A673 (cell line): ENCODE measurements around the gene LHX1. TPM values are rescaled to one million over a fixed set of nuclear protein-coding genes. Genes with fewer than 3 reads are reported as not detected.

Source experiments
- BruUV-seq: library from RNA; stranded (reverse); fragments of 400-500 nt; replicated peaks from 2 replicates; lab custom pipeline; 2021; lab: Mats Ljungman, UMichigan
- CTCF ChIA-PET: fragments of 300-600 bp; sonication (Branson Sonifier 250); formaldehyde crosslinking; loops from one replicate; lab custom pipeline; 2022; ENCODE audit warnings: antibody characterized with exemption; lab: Charles Lee
- POLR2A ChIA-PET: fragments of 300-600 bp; sonication (Branson Sonifier 250); formaldehyde crosslinking; loops from one replicate; lab custom pipeline; 2022; ENCODE audit warnings: antibody characterized with exemption; ENCODE audit not compliant: low non-redundant PET; lab: Charles Lee
- DNase-seq: peaks from one replicate; pipeline ENCODE4 v3.0.0-alpha.2; 2015; ENCODE audit warnings: low spot score
- H3K27ac ChIP-seq: fragments of 200-600 bp; sonication (generic); 2 replicates; pipeline ENCODE4 v1.5.1; 2016; ENCODE audit warnings: mixed run types, low read depth, mild to moderate bottlenecking, mixed read lengths, antibody characterized with exemption, low read length; ENCODE audit not compliant: poor library complexity, severe bottlenecking
- H3K27me3 ChIP-seq: fragments of 200-600 bp; sonication (generic); replicated peaks from 2 replicates; pipeline ENCODE4 v1.6.1; 2017; ENCODE audit warnings: mixed run types, low read depth, mild to moderate bottlenecking, mixed read lengths, antibody characterized with exemption, low read length; ENCODE audit not compliant: insufficient read depth, poor library complexity
- H3K36me3 ChIP-seq: fragments of 200-600 bp; sonication (generic); 2 replicates; pipeline ENCODE4 v1.6.1; 2016; ENCODE audit warnings: mixed run types, mild to moderate bottlenecking, mixed read lengths, antibody characterized with exemption, low read length; ENCODE audit not compliant: insufficient read depth, poor library complexity, severe bottlenecking
- H3K4me1 ChIP-seq: fragments of 200-600 bp; sonication (generic); 2 replicates; pipeline ENCODE4 v1.6.1; 2017; ENCODE audit warnings: mixed run types, mild to moderate bottlenecking, mixed read lengths, antibody characterized with exemption, low read length; ENCODE audit not compliant: insufficient read depth, poor library complexity, severe bottlenecking
- H3K4me3 ChIP-seq: fragments of 200-600 bp; sonication (generic); 2 replicates; pipeline ENCODE4 v1.5.1; 2016; ENCODE audit warnings: low read depth, mixed run types, mild to moderate bottlenecking, mixed read lengths, low read length; ENCODE audit not compliant: poor library complexity, severe bottlenecking
- H3K9me3 ChIP-seq: fragments of 200-600 bp; sonication (generic); 2 replicates; pipeline ENCODE4 v1.6.1; 2016; ENCODE audit warnings: mixed run types, low read depth, mild to moderate bottlenecking, mixed read lengths, antibody characterized with exemption, low read length; ENCODE audit not compliant: poor library complexity, severe bottlenecking
- EZH2 ChIP-seq: fragments of 200-600 bp; sonication (generic); IDR thresholded peaks from 2 replicates; pipeline ENCODE4 v1.6.1; 2017; ENCODE audit warnings: borderline replicate concordance, low read depth, mild to moderate bottlenecking, mixed read lengths, antibody characterized with exemption, low read length; ENCODE audit not compliant: poor library complexity, severe bottlenecking
- intact Hi-C: fragments of 100-400 bp; cut with micrococcal nuclease; formaldehyde crosslinking; loops from one replicate; pipeline ENCODE4 v1.10.0; 2022; ENCODE audit not compliant: unreplicated experiment
- total RNA-seq: library from RNA; stranded (reverse); gene quantifications from 2 replicates; pipeline ENCODE4 v1.2.3, GENCODE V29; 2021
- TF ChIP-seq, protein P1 (sequence below): fragments of 300-800, 200-600 bp; sonication (generic); conservative IDR thresholded peaks from 2 replicates; pipeline ENCODE4 v1.5.1; 2017; ENCODE audit warnings: low read depth, mild to moderate bottlenecking, antibody characterized with exemption, low read length, moderate library complexity, mixed read lengths

The LHX1 gene
- total RNA-seq, 1 experiment from 2014 or later = not detected

DNA sequence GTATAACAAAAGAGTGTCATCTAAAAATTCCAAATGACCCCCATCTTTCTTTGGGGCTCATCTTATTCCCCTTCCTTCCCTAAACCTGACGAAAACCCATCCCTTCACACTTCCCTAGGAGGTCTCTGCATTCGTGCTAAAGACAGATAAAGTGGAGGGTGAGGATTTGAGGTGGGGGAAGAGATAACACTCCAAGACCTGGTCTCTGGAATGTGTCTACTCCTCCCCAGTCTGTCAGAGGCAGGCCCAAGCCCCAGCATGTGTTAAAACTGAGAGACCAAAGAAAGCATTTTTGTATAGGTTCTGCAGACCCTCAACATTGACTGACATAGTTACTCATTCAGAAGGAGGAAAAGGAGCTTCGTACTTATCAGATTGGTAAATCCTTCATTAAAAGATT is 11.0 kb upstream of the LHX1 start:
- no peaks in the 10 kb centered on the region for H3K9me3 ChIP-seq
- no peak overlapping the region for H3K4me3 ChIP-seq
- POLR2A ChIA-PET = no interaction called here
- no TSS peak for BruUV-seq
- no peak for TF ChIP-seq EZH2
- TF ChIP-seq, protein P1, sequence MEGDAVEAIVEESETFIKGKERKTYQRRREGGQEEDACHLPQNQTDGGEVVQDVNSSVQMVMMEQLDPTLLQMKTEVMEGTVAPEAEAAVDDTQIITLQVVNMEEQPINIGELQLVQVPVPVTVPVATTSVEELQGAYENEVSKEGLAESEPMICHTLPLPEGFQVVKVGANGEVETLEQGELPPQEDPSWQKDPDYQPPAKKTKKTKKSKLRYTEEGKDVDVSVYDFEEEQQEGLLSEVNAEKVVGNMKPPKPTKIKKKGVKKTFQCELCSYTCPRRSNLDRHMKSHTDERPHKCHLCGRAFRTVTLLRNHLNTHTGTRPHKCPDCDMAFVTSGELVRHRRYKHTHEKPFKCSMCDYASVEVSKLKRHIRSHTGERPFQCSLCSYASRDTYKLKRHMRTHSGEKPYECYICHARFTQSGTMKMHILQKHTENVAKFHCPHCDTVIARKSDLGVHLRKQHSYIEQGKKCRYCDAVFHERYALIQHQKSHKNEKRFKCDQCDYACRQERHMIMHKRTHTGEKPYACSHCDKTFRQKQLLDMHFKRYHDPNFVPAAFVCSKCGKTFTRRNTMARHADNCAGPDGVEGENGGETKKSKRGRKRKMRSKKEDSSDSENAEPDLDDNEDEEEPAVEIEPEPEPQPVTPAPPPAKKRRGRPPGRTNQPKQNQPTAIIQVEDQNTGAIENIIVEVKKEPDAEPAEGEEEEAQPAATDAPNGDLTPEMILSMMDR = no peak
- H3K27me3 ChIP-seq = peaks cover 18% of the 10 kb centered on the region
- H3K4me1 ChIP-seq = no peaks in the 10 kb centered on the region
- H3K27ac ChIP-seq = no peak overlapping the region
- CTCF ChIA-PET = no interaction called here
- intact Hi-C loops = no loop called here
- no peak for DNase-seq
- no peaks in the 10 kb centered on the region for H3K36me3 ChIP-seq

DNA sequence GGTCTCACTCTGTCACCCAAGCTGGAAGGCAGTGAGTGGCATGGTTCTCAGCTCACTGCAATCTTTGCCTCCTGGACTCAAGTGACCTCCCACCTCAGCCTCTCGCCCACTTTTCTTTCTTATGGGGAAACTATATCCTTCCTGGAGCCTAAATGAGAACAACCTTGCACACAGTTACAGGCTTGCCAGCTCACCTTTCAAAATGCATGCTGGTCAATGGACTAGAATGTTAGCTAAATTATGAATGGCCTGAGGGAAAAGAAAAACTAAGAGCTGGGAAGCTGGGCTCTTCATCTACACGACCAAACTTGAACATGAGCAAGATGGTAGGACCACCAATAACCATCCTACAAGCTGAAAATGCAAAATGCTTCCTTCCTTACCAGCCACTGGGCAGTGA is 10.6 kb upstream of the LHX1 start:
- no peaks in the 10 kb centered on the region for H3K36me3 ChIP-seq
- H3K4me3 ChIP-seq = no peak overlapping the region
- no peaks in the 10 kb centered on the region for H3K9me3 ChIP-seq
- peaks cover under 1% of the 10 kb centered on the region for H3K4me1 ChIP-seq
- no TSS peak for BruUV-seq
- TF ChIP-seq, protein P1 = no peak
- no peak for TF ChIP-seq EZH2
- intact Hi-C loops = no loop called here
- ChIA-PET POLR2A (no interaction called here), CTCF (no interaction called here)
- no peak for DNase-seq
- H3K27ac ChIP-seq = no peak overlapping the region
- H3K27me3 ChIP-seq = peaks cover 23% of the 10 kb centered on the region

DNA sequence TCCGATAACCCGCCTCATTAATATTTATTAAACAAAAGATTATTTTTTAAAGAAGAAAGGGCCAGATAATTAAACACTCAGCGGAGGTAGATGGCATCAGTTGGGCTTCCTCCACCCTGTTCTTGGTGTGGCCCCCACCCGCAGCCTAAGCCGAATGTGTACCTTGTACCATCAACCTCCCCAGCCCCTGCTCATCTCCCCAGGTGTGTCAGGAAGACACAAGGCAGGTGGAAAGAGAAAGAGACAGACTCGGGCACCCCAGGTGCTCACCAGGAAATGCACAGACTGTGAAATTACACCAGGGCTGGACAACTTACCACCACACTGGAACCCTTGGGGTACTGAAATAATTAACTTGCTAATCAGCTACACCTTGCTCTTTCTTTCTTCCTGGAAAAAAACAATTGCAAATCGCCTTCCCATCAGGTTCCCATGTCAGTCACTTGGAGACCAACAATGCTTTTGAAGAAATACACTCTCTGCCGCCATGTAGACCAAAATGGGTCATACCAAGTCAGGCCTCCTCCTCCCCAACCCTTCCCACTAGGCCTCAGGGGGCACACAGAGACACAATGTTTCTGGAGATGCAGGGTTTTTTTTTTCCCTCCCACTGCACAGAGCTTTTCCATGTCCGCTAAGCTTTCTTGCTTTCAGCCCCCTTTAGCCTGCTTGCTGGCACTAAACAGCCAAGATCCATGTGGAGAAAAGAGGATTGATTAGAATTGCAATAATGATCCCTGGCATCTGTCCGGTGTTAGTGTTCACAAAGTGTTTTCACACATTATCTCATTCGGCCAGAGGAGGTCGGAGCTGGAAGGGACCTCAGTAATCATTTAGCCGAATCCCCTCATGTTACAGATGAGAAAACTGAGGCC is 8.6 kb upstream of the LHX1 start:
- BruUV-seq = no TSS peak
- TF ChIP-seq EZH2 = no peak
- TF ChIP-seq, protein P1 = no peak
- DNase-seq = no peak
- ChIA-PET CTCF (no interaction called here), POLR2A (no interaction called here)
- H3K27ac ChIP-seq = no peak overlapping the region
- H3K27me3 ChIP-seq = peaks cover 42% of the 10 kb centered on the region
- no peak overlapping the region for H3K4me3 ChIP-seq
- no peaks in the 10 kb centered on the region for H3K36me3 ChIP-seq
- no peaks in the 10 kb centered on the region for H3K9me3 ChIP-seq
- H3K4me1 ChIP-seq = peaks cover 7% of the 10 kb centered on the region
- intact Hi-C loops = no loop called here
